H7 (cell line): Measurements from ENCODE around the gene SMAD2. TPM values are rescaled to one million over a fixed set of nuclear protein-coding genes. Genes with fewer than 3 reads are reported as not detected.

Source experiments
- DNase-seq: peaks from one replicate; pipeline ENCODE4 v3.0.0; 2012
- H3K27me3 ChIP-seq: 2 replicates; pipeline ENCODE4 v1.6.0; 2011; ENCODE audit warnings: mild to moderate bottlenecking, low read length; ENCODE audit not compliant: control insufficient read depth, insufficient read depth
- H3K36me3 ChIP-seq: replicated peaks from 2 replicates; pipeline ENCODE4 v1.5.1; 2011; ENCODE audit warnings: low read length; ENCODE audit not compliant: control insufficient read depth, insufficient read depth
- H3K4me3 ChIP-seq: 2 replicates; pipeline ENCODE4 v1.5.1; 2011; ENCODE audit warnings: low read depth, mild to moderate bottlenecking, control low read depth, low read length, moderate library complexity; ENCODE audit not compliant: insufficient read depth
- total RNA-seq: library from RNA; depleted of rRNA; stranded (reverse); fragments of >200 nt; shearing (Covaris generic); gene quantifications from 2 replicates; pipeline ENCODE4 v1.2.3, GENCODE V29; 2014

Gene SMAD2
- total RNA-seq, 1 experiment from 2014 or later: 63.3 TPM

GRCh38 chr18:47949202-47949601 is 18.7 kb upstream of the SMAD2 start:
- no peak for DNase-seq
- no peaks in the 10 kb centered on the region for H3K36me3 ChIP-seq
- H3K27me3 ChIP-seq: no peaks in the 10 kb centered on the region
- H3K4me3 ChIP-seq: no peak overlapping the region

- no peak for DNase-seq
- Histone ChIP-seq H3K27me3 (no peaks in the 10 kb centered on the region), H3K36me3 (no peaks in the 10 kb centered on the region)
Observed at GRCh38 chr18:47946889-47947288, 16.4 kb upstream of the SMAD2 start.

GRCh38 chr18:47944972-47945852 is 14.8 kb upstream of the SMAD2 start:
- H3K4me3 ChIP-seq: no peak overlapping the region
- H3K27me3 ChIP-seq: no peaks in the 10 kb centered on the region
- DNase-seq: no peak
- no peaks in the 10 kb centered on the region for H3K36me3 ChIP-seq

More at GRCh38 chr18:47946889-47947288, 16.4 kb upstream of the SMAD2 start:
- no peak overlapping the region for H3K4me3 ChIP-seq

GRCh38 chr18:47936952-47937351 is 6.5 kb upstream of the SMAD2 start:
- no peak overlapping the region for H3K4me3 ChIP-seq
- no peaks in the 10 kb centered on the region for H3K27me3 ChIP-seq
- no peaks in the 10 kb centered on the region for H3K36me3 ChIP-seq
- DNase-seq: no peak

- no peaks in the 10 kb centered on the region for H3K36me3 ChIP-seq
- H3K4me3 ChIP-seq: no peak overlapping the region
- no peaks in the 10 kb centered on the region for H3K27me3 ChIP-seq
- DNase-seq: no peak
Observed at GRCh38 chr18:47935321-47936055, 5.0 kb upstream of the SMAD2 start.

- H3K36me3 ChIP-seq: no peaks in the 10 kb centered on the region
- H3K27me3 ChIP-seq: no peaks in the 10 kb centered on the region
- DNase-seq: no peak
- no peak overlapping the region for H3K4me3 ChIP-seq
Observed at GRCh38 chr18:47932603-47933002, 2.1 kb upstream of the SMAD2 start.

GRCh38 chr18:47932190-47932589 is 1.7 kb upstream of the SMAD2 start:
- DNase-seq: no peak
- Histone ChIP-seq H3K36me3 (no peaks in the 10 kb centered on the region), H3K4me3 (no peak overlapping the region), H3K27me3 (no peaks in the 10 kb centered on the region)

GRCh38 chr18:47931718-47932103 is 1.3 kb upstream of the SMAD2 start:
- H3K4me3 ChIP-seq: peak overlapping the region; percentile 87
- H3K36me3 ChIP-seq: no peaks in the 10 kb centered on the region
- DNase-seq: peak; percentile 24
- H3K27me3 ChIP-seq: no peaks in the 10 kb centered on the region

- peak; percentile 95 for DNase-seq
- H3K4me3 ChIP-seq: peak overlapping the region; percentile 87
- H3K36me3 ChIP-seq: no peaks in the 10 kb centered on the region
- H3K27me3 ChIP-seq: no peaks in the 10 kb centered on the region
Observed at GRCh38 chr18:47930931-47931717, 665 bp upstream of the SMAD2 start.

- no peak for DNase-seq
- no peaks in the 10 kb centered on the region for H3K36me3 ChIP-seq
- H3K27me3 ChIP-seq: no peaks in the 10 kb centered on the region
- peak overlapping the region; percentile 87 for H3K4me3 ChIP-seq
Observed at GRCh38 chr18:47929681-47930198, 719 bp downstream of the SMAD2 start.

GRCh38 chr18:47928466-47928865 is 2.0 kb downstream of the SMAD2 start:
- Histone ChIP-seq H3K36me3 (no peaks in the 10 kb centered on the region), H3K4me3 (peak overlapping the region; percentile 87), H3K27me3 (no peaks in the 10 kb centered on the region)
- no peak for DNase-seq

GRCh38 chr18:47926101-47926850 is 4.2 kb downstream of the SMAD2 start:
- H3K4me3 ChIP-seq: no peak overlapping the region
- no peak for DNase-seq

GRCh38 chr18:47919916-47920315 is 10.5 kb downstream of the SMAD2 start:
- no peaks in the 10 kb centered on the region for H3K27me3 ChIP-seq
- no peak overlapping the region for H3K4me3 ChIP-seq
- H3K36me3 ChIP-seq: no peaks in the 10 kb centered on the region
- no peak for DNase-seq

More at GRCh38 chr18:47926101-47926850, 4.2 kb downstream of the SMAD2 start:
- Histone ChIP-seq H3K27me3 (no peaks in the 10 kb centered on the region), H3K36me3 (no peaks in the 10 kb centered on the region)
